Testis (tissue), 2 donors: ENCODE measurements around the gene MED13.

Experiments used
- CTCF ChIP-seq, 3 experiments: fragments of 450-650 bp in 2 of 3; fragments of 200-600 bp in 1 of 3; sonication (generic) in 1 of 3; IDR thresholded peaks; one replicate each; pipeline ENCODE4 v1.5.1; 2016 to 2019; ENCODE audit warnings: antibody characterized with exemption in 3 of 3, mild to moderate bottlenecking in 2 of 3, moderate library complexity in 1 of 3
- POLR2A ChIP-seq: fragments of 450-650 bp; IDR thresholded peaks from one replicate; pipeline ENCODE4 v1.6.1; 2017; ENCODE audit warnings: antibody characterized with exemption, mild to moderate bottlenecking, moderate library complexity

GRCh38 chr17:62049299-62049698 is 15.8 kb downstream of the MED13 start:
- TF ChIP-seq CTCF (IDR thresholded peaks at IDR 0.05) = no peak
- TF ChIP-seq POLR2A = no peak
